Cardiac muscle cell (in vitro differentiated cells and primary cell): Measurements from ENCODE around the gene SULF2. TPM values are rescaled to one million over a fixed set of nuclear protein-coding genes. Genes with fewer than 3 reads are reported as not detected.

Experiments used
- DNase-seq, 2 donors: peaks; one replicate each; pipeline versions ENCODE4 v3.0.0 to v3.0.0-alpha.2; 2010 to 2017; ENCODE audit warnings: low read depth in 1 of 2, low spot score in 1 of 2
- H3K27ac ChIP-seq: fragments of 200-600 bp; sonication (generic); 2 replicates; pipeline ENCODE4 v1.5.1; 2016
- H3K27me3 ChIP-seq: fragments of 200-600 bp; sonication (generic); 2 replicates; pipeline ENCODE4 v1.6.0; 2016; ENCODE audit warnings: control low read depth
- H3K36me3 ChIP-seq: fragments of 200-600 bp; sonication (generic); 2 replicates; pipeline ENCODE4 v1.5.1; 2016; ENCODE audit warnings: control low read depth
- H3K4me1 ChIP-seq: fragments of 200-600 bp; sonication (generic); 2 replicates; pipeline ENCODE4 v1.8.1; 2017; ENCODE audit warnings: low read depth, mild to moderate bottlenecking, mixed run types
- H3K4me3 ChIP-seq: fragments of 200-600 bp; sonication (generic); 2 replicates; pipeline ENCODE4 v1.5.1; 2016; ENCODE audit warnings: mild to moderate bottlenecking
- H3K9me3 ChIP-seq: fragments of 200-600 bp; sonication (generic); 2 replicates; pipeline ENCODE4 v1.5.1; 2017; ENCODE audit warnings: low read depth, mild to moderate bottlenecking, control low read depth
- CTCF ChIP-seq: IDR thresholded peaks from 2 replicates; pipeline ENCODE4 v1.5.1; 2012; ENCODE audit warnings: low read depth, mild to moderate bottlenecking, low read length
- polyA plus RNA-seq: library from polyadenylated mRNA; unstranded; fragments of >200 nt; fragmentation: Nextera tagmentation; extraction: Ambion mirVana; gene quantifications from 2 replicates; pipeline ENCODE4 v1.2.1, GENCODE V29; 2016
- total RNA-seq: library from RNA; depleted of rRNA; stranded (reverse); fragments of >200 nt; gene quantifications from 2 replicates; pipeline ENCODE4 v1.2.3, GENCODE V29; 2016

Gene SULF2
- total and polyA plus RNA-seq, 2 experiments from 2014 or later, result 4.2 to 9.6 TPM

DNA sequence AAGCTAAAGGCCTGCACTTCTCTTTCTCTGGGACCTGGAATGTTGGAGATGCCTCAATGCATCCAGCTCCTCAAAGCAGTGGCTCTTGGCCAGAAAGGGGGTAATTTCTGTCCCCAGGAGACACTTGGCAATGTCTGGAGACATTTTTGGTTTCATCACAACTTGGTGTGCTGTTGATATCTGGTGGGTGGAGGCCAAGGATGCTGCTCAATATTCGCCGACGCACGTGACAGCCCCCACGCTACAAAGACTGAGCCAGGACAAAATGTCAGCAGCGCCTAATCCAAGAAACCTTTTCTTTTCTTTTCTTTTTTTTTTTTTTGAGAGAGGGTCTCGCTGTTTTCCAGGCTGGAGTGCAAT lies 79.8 kb downstream of the SULF2 start:
- no peaks in the 10 kb centered on the region for H3K27me3 ChIP-seq

GRCh38 chr20:47704746-47705496 lies 80.4 kb downstream of the SULF2 start:
- Histone ChIP-seq H3K27ac (no peak overlapping the region), H3K4me1 (no peaks in the 10 kb centered on the region), H3K27me3 (no peaks in the 10 kb centered on the region), H3K36me3 (no peaks in the 10 kb centered on the region), H3K9me3 (no peaks in the 10 kb centered on the region), H3K4me3 (no peak overlapping the region)
- peak; percentile 8 for TF ChIP-seq CTCF
- DNase-seq, result peak in 1 of 2 donors; percentile 63

More for the DNA sequence above, 79.8 kb downstream of the SULF2 start:
- no peak for DNase-seq
- no peak for TF ChIP-seq CTCF
- H3K36me3 ChIP-seq, result no peaks in the 10 kb centered on the region
- H3K9me3 ChIP-seq, result no peaks in the 10 kb centered on the region
- no peak overlapping the region for H3K27ac ChIP-seq
- no peak overlapping the region for H3K4me3 ChIP-seq
- H3K4me1 ChIP-seq, result no peaks in the 10 kb centered on the region

GRCh38 chr20:47703748-47704147 lies 81.5 kb downstream of the SULF2 start:
- peak in 1 of 2 donors; percentile 51 for DNase-seq
- H3K4me1 ChIP-seq, result no peaks in the 10 kb centered on the region
- no peak for TF ChIP-seq CTCF
- no peak overlapping the region for H3K27ac ChIP-seq
- no peaks in the 10 kb centered on the region for H3K9me3 ChIP-seq
- H3K27me3 ChIP-seq, result no peaks in the 10 kb centered on the region
- no peak overlapping the region for H3K4me3 ChIP-seq
- H3K36me3 ChIP-seq, result no peaks in the 10 kb centered on the region

DNA sequence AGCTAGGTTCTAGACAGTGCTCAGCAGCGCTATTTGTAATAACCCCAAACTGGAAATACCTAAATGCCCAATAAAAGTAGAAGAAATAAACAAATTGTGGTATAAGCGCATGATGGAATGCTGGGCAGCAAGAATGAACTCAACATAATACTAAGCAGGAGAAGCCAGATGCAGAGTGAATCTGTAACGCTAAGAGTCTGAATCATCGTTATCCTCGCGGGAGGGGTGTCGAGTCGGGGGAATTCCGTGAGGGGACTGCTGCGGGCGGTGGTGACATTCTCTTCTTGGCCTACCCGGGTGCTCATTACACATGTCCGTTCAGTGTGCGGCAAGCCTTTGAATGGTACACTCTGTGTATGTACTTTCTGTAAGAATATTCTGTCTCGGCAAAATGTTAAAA lies 83.7 kb downstream of the SULF2 start:
- no peak for TF ChIP-seq CTCF
- no peaks in the 10 kb centered on the region for H3K27me3 ChIP-seq
- no peaks in the 10 kb centered on the region for H3K36me3 ChIP-seq
- H3K4me3 ChIP-seq, result no peak overlapping the region
- H3K4me1 ChIP-seq, result no peaks in the 10 kb centered on the region
- no peaks in the 10 kb centered on the region for H3K9me3 ChIP-seq
- H3K27ac ChIP-seq, result no peak overlapping the region
- no peak for DNase-seq

DNA sequence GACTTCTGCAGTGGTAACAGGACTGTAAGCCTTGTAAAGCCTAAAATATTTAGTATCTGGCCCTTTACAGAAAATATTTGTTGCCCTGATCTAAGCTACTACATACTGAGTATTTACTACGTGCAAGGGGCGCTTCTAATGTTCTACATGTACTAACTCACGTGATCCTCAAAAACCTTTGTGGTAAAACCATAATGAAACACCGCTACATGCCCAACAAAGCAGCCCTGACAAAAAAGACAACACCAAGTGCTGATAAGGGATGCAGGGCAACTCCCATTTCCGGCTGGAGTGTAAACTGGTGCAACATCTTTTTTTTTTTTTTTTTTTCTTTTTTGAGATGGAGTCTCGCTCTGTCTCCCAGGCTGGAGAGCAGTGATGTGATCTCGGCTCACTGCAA lies 85.0 kb downstream of the SULF2 start:
- no peaks in the 10 kb centered on the region for H3K27me3 ChIP-seq
- no peak for DNase-seq
- H3K9me3 ChIP-seq, result no peaks in the 10 kb centered on the region
- H3K4me1 ChIP-seq, result no peaks in the 10 kb centered on the region
- no peak overlapping the region for H3K27ac ChIP-seq
- H3K4me3 ChIP-seq, result no peak overlapping the region
- H3K36me3 ChIP-seq, result no peaks in the 10 kb centered on the region
- no peak for TF ChIP-seq CTCF

DNA sequence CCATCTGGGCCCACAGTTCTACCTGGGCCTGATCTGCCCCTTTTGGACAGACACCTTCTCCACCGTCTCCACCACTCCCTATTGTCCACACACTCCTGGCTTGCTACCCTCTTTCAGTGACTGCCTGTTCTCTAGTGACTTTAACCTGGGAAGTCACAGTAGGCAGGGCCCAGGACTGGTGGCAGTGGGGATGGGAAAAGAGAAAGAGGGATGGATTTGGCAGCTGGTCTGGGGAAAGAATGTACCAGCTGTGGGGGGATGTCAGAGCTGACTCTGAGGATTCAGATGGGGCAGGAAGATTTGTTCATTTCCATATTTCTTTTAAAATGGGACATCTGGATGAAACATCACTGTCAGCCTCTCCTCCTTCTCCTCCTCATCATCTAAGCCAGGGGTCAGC lies 85.5 kb downstream of the SULF2 start:
- H3K4me3 ChIP-seq, result no peak overlapping the region
- no peak for DNase-seq
- TF ChIP-seq CTCF, result no peak
- no peaks in the 10 kb centered on the region for H3K4me1 ChIP-seq
- H3K27ac ChIP-seq, result no peak overlapping the region
- no peaks in the 10 kb centered on the region for H3K9me3 ChIP-seq
- H3K36me3 ChIP-seq, result no peaks in the 10 kb centered on the region
- no peaks in the 10 kb centered on the region for H3K27me3 ChIP-seq
